Endothelial cell of umbilical vein (primary cell): ENCODE data around the gene MBTPS1. TPM values are rescaled to one million over a fixed set of nuclear protein-coding genes. Genes with fewer than 3 reads are reported as not detected.

Source experiments
- BruUV-seq: library from RNA; stranded (reverse); fragments of 400-500 nt; replicated peaks from 2 replicates; lab custom pipeline; 2021; lab: Mats Ljungman, UMichigan
- CTCF ChIA-PET: fragments of 300-600, 350-600 bp; sonication (Branson Sonifier 250); formaldehyde crosslinking; loops from one replicate; lab custom pipeline; 2021; ENCODE audit warnings: antibody characterized with exemption, inconsistent platforms; lab: Charles Lee
- POLR2A ChIA-PET: fragments of 300-600, 350-600 bp; sonication (Branson Sonifier 250); formaldehyde crosslinking; loops from one replicate; lab custom pipeline; 2021; ENCODE audit warnings: antibody characterized with exemption, inconsistent platforms; lab: Charles Lee
- DNase-seq: peaks from one replicate; pipeline ENCODE4 v3.0.0-alpha.2; 2011; ENCODE audit warnings: low read depth, low spot score
- FAIRE-seq: peaks from 2 replicates; lab custom pipeline; 2011; peaks lifted over from hg19 to GRCh38; lab: Jason Lieb, UNC
- H2AFZ ChIP-seq: 2 replicates; pipeline ENCODE4 v1.6.0; 2012; ENCODE audit warnings: low read depth, low read length, control low read depth, inconsistent platforms
- H3K27ac ChIP-seq: 2 replicates; pipeline ENCODE4 v1.5.1; 2011; ENCODE audit warnings: low read depth, mild to moderate bottlenecking, control low read depth, low read length, moderate library complexity; ENCODE audit not compliant: insufficient read depth
- H3K27me3 ChIP-seq, 2 experiments: 2 replicates each; pipeline versions ENCODE4 v1.6.0 to v1.6.1; 2011; ENCODE audit warnings: low read length in 2 of 2, mixed read lengths in 1 of 2; ENCODE audit not compliant: control insufficient read depth in 2 of 2, insufficient read depth in 2 of 2
- H3K36me3 ChIP-seq, 2 experiments: 2 replicates in 1 of 2; 3 replicates in 1 of 2; pipeline ENCODE4 v1.5.1; 2011; ENCODE audit warnings: low read length in 2 of 2, mild to moderate bottlenecking in 1 of 2, moderate library complexity in 1 of 2; ENCODE audit not compliant: control insufficient read depth in 2 of 2, insufficient read depth in 2 of 2; ENCODE audit errors: extremely low read depth in 1 of 2
- H3K4me1 ChIP-seq: 3 replicates; pipeline ENCODE4 v1.5.1; 2011; ENCODE audit warnings: mild to moderate bottlenecking, low read length; ENCODE audit not compliant: control insufficient read depth, insufficient read depth; ENCODE audit errors: extremely low read depth
- H3K4me2 ChIP-seq: 2 replicates; pipeline ENCODE4 v1.6.1; 2011; ENCODE audit warnings: low read length, control low read depth, mixed read lengths; ENCODE audit not compliant: insufficient read depth
- H3K4me3 ChIP-seq, 3 experiments: fragments of 200-600 bp in 1 of 3; sonication (generic), shearing (Covaris generic) in 1 of 3; replicated peaks in 1 of 3; 2 replicates each; pipeline ENCODE4 v1.5.1; 2011 to 2016; ENCODE audit warnings: control low read depth in 3 of 3, low read length in 3 of 3, mild to moderate bottlenecking in 2 of 3, inconsistent platforms in 1 of 3, low read depth in 1 of 3, moderate library complexity in 1 of 3; ENCODE audit not compliant: insufficient read depth in 1 of 3
- H3K79me2 ChIP-seq: 2 replicates; pipeline ENCODE4 v1.6.0; 2012; ENCODE audit warnings: low read length, inconsistent platforms; ENCODE audit not compliant: control insufficient read depth, insufficient read depth
- H3K9ac ChIP-seq: replicated peaks from 2 replicates; pipeline ENCODE3; 2011; ENCODE audit warnings: low read length, control low read depth; ENCODE audit not compliant: insufficient read depth; ENCODE audit errors: extremely low read depth
- H3K9me1 ChIP-seq: replicated peaks from 3 replicates; pipeline ENCODE4 v1.6.0; 2011; ENCODE audit warnings: mild to moderate bottlenecking, low read length; ENCODE audit not compliant: control insufficient read depth, insufficient read depth; ENCODE audit errors: extremely low read depth
- H3K9me3 ChIP-seq: replicated peaks from 2 replicates; pipeline ENCODE4 v1.5.1; 2012; ENCODE audit warnings: low read length, inconsistent platforms; ENCODE audit not compliant: control insufficient read depth, insufficient read depth
- H4K20me1 ChIP-seq: replicated peaks from 2 replicates; pipeline ENCODE3; 2011; ENCODE audit warnings: mild to moderate bottlenecking, low read length; ENCODE audit not compliant: control insufficient read depth, insufficient read depth; ENCODE audit errors: extremely low read depth
- EZH2 ChIP-seq: IDR thresholded peaks from 2 replicates; pipeline ENCODE4 v1.6.1; 2012; ENCODE audit warnings: borderline replicate concordance, low read depth, mild to moderate bottlenecking, moderate library complexity, low read length, inconsistent platforms; ENCODE audit not compliant: severe bottlenecking
- FOS ChIP-seq: IDR thresholded peaks from 2 replicates; pipeline ENCODE4 v1.6.1; 2011; ENCODE audit warnings: mild to moderate bottlenecking, low read length, moderate library complexity, borderline replicate concordance; ENCODE audit not compliant: insufficient read depth
- GATA2 ChIP-seq: IDR thresholded peaks from 2 replicates; pipeline ENCODE4 v1.7.0; 2011; ENCODE audit warnings: low read depth, mild to moderate bottlenecking, moderate library complexity, mixed read lengths, low read length; ENCODE audit not compliant: insufficient read length, insufficient read depth
- JUN ChIP-seq: IDR thresholded peaks from 2 replicates; pipeline ENCODE4 v1.6.1; 2011; ENCODE audit warnings: borderline replicate concordance, low read depth; ENCODE audit not compliant: insufficient read length, insufficient read depth
- MYC ChIP-seq: IDR thresholded peaks from one replicate; pipeline ENCODE4 v1.6.1; 2011; ENCODE audit warnings: mild to moderate bottlenecking, low read depth, low read length
- POLR2A ChIP-seq: IDR thresholded peaks from 2 replicates; pipeline ENCODE4 v1.6.1; 2012; ENCODE audit warnings: low read depth, mild to moderate bottlenecking, control low read depth, low read length
- POLR2AphosphoS5 ChIP-seq: IDR thresholded peaks from 2 replicates; pipeline ENCODE4 v1.6.1; 2012; ENCODE audit warnings: low read depth, mild to moderate bottlenecking, control low read depth, low read length, moderate library complexity; ENCODE audit not compliant: insufficient read depth
- dilution Hi-C: fragments of 300-500 bp; cut with MboI; formaldehyde crosslinking; loops from one replicate; pipeline ENCODE4 v1.15.0; 2019; ENCODE audit warnings: low sequenced_read_pairs; ENCODE audit not compliant: extremely low pct_ligation_motif_present
- intact Hi-C: fragments of 100-400 bp; cut with micrococcal nuclease; formaldehyde crosslinking; loops from one replicate; pipeline ENCODE4 v1.10.0; 2022
- polyA plus RNA-seq, 4 experiments: library from polyadenylated mRNA; depleted of rRNA in 3 of 4; stranded (reverse) in 3 of 4; unstranded in 1 of 4; fragments of >200 nt; gene quantifications; 2 replicates each; pipeline versions ENCODE4 v1.2.1 to v1.2.3, GENCODE V29; 2011 to 2012; ENCODE audit warnings: missing spikeins in 1 of 4
- total RNA-seq: library from RNA; stranded (reverse); gene quantifications from 2 replicates; pipeline ENCODE4 v1.2.3, GENCODE V29; 2021
- TF ChIP-seq, protein P1 (sequence below), 2 donors: IDR thresholded peaks; 1 replicate in 1 of 2; 2 replicates in 1 of 2; pipeline ENCODE4 v1.5.1; 2011; ENCODE audit warnings: low read length in 2 of 2, mild to moderate bottlenecking in 2 of 2, moderate library complexity in 2 of 2, control low read depth in 1 of 2, inconsistent platforms in 1 of 2, low read depth in 1 of 2; ENCODE audit not compliant: insufficient read depth in 1 of 2; ENCODE audit errors: extremely low read depth in 1 of 2
- TF ChIP-seq, protein P2 (sequence below): IDR thresholded peaks from 2 replicates; pipeline ENCODE4 v1.6.1; 2011; ENCODE audit not compliant: insufficient read depth, insufficient read length

The MBTPS1 gene
- total and polyA plus RNA-seq, 2 donors (not counting 3 experiments of a cell fraction or from before 2014, with no cell fraction given) = 82.3 to 99.6 TPM

- Histone ChIP-seq H3K79me2 (no peaks in the 10 kb centered on the region), H4K20me1 (no peaks in the 10 kb centered on the region), H3K27me3 (no peaks in the 10 kb centered on the region), H3K36me3 (peaks cover 3 to 24% of the 10 kb centered on the region in 2 experiments), H3K4me1 (no peaks in the 10 kb centered on the region), H3K4me2 (no peak overlapping the region), H3K9me3 (no peaks in the 10 kb centered on the region), H3K9ac (no peak overlapping the region), H3K9me1 (no peaks in the 10 kb centered on the region), H3K27ac (no peak overlapping the region), H2AFZ (no peak overlapping the region), H3K4me3 (no peak overlapping the region)
- BruUV-seq = no TSS peak
- no peak for FAIRE-seq
- ChIA-PET POLR2A (no interaction called here), CTCF (interaction anchor here (1.1 to 1.7 kb wide), 2 partner anchors 13 to 94 kb away, joined by 3 to 6 read pairs; no protein-coding TSS in a partner anchor)
- TF ChIP-seq MYC (no peak), POLR2AphosphoS5 (no peak), GATA2 (no peak), POLR2A (no peak), JUN (no peak), EZH2 (no peak), FOS (no peak)
- TF ChIP-seq, protein P1, sequence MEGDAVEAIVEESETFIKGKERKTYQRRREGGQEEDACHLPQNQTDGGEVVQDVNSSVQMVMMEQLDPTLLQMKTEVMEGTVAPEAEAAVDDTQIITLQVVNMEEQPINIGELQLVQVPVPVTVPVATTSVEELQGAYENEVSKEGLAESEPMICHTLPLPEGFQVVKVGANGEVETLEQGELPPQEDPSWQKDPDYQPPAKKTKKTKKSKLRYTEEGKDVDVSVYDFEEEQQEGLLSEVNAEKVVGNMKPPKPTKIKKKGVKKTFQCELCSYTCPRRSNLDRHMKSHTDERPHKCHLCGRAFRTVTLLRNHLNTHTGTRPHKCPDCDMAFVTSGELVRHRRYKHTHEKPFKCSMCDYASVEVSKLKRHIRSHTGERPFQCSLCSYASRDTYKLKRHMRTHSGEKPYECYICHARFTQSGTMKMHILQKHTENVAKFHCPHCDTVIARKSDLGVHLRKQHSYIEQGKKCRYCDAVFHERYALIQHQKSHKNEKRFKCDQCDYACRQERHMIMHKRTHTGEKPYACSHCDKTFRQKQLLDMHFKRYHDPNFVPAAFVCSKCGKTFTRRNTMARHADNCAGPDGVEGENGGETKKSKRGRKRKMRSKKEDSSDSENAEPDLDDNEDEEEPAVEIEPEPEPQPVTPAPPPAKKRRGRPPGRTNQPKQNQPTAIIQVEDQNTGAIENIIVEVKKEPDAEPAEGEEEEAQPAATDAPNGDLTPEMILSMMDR (IDR thresholded peaks at IDR 0.05; ENCODE audit: extremely low read depth in 1 of 2, insufficient read depth in 1 of 2, low read depth in 1 of 2, low read length in 2 of 2) = no peak
- TF ChIP-seq, protein P2, sequence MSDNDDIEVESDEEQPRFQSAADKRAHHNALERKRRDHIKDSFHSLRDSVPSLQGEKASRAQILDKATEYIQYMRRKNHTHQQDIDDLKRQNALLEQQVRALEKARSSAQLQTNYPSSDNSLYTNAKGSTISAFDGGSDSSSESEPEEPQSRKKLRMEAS = no peak
- no peak for DNase-seq
- intact Hi-C loops = no loop called here
- dilution Hi-C loops = no loop called here
Observed at GRCh38 chr16:84050316-84050715, 66.4 kb downstream of the MBTPS1 start.
